HG03520 (cell line): Measurements from ENCODE around the gene GPR15.

Experiments
- ATAC-seq: cut with Tn5 transposase; IDR thresholded peaks from one replicate; pipeline ENCODE4 v1.9.1; 2021; ENCODE audit warnings: mild to moderate bottlenecking, moderate library complexity; ENCODE audit not compliant: unreplicated experiment

Gene GPR15

DNA sequence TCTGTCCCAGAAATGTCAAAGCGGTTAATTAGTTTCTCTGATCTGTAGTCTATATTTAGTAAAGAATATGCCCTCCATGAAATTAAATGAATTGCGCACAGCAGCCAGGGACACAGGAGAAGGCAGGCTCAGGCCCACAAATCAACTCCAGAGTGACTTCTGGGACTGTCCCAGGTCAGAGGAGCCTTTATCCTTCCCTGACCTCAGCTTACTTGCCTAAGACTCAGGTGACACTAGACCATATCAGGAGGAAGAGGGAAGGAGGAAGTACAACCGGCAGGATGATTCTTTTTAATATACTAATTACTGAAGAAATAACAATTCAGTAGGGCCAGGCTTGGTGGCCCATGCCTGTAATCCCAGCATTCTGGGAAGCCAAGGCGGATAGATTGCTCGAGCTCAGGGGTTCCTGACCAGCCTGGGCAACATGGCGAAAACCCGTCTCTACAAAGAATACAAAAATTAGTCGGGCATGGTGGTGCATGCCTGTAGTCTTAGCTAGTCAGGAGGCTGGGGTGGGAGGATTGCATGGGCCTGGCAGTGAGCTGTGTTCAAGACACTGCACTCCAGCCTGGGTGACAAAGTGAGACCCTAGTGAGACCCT lies 1.8 kb upstream of the GPR15 start:
- ATAC-seq = no peak

DNA sequence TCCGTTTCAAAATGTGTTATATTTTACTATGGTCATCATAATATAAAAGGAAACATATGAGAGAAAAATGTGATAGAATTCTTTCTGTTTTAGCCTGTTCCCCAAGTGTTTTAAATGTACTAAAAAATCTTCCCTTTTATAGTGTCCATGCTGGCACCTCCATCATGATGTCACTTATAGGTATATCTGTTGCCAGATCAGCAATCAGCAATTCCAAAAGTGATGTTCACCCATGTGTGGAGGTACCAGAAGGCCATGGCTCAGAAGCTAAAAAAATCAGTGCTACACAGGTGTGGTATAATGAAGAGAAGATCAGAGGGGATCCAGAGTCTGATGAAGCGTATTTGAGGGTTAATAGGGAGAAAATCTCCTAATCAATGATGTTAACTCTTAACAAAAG lies 1.1 kb upstream of the GPR15 start:
- ATAC-seq = no peak

DNA sequence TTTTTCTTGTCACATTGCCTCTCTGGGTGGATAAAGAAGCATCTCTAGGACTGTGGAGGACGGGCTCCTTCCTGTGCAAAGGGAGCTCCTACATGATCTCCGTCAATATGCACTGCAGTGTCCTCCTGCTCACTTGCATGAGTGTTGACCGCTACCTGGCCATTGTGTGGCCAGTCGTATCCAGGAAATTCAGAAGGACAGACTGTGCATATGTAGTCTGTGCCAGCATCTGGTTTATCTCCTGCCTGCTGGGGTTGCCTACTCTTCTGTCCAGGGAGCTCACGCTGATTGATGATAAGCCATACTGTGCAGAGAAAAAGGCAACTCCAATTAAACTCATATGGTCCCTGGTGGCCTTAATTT lies 478 bp downstream of the GPR15 start:
- ATAC-seq = no peak

DNA sequence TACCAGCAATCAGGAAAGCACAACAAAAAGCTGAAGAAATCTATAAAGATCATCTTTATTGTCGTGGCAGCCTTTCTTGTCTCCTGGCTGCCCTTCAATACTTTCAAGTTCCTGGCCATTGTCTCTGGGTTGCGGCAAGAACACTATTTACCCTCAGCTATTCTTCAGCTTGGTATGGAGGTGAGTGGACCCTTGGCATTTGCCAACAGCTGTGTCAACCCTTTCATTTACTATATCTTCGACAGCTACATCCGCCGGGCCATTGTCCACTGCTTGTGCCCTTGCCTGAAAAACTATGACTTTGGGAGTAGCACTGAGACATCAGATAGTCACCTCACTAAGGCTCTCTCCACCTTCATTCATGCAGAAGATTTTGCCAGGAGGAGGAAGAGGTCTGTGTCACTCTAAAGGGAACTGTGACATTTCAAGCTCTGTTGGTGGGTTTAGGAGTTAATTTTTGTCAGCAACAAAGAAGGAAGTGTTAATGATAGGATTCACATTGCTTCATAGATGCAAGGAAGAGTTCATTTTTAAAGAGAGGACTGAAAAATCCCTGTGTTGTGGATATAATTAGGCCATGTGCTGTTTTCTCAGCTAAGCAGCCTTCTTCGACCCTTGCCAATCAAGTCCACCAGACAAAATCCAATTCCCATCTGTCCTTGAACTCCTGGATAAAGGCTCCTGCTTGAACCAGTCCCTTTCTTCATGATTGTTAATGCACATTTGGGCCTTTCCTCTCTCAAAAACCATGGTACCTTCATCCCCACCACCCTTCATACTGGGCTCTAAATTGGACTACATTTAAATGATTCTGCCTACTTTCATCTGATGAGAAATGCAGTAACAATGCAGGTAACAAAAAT lies 1.2 kb downstream of the GPR15 start:
- ATAC-seq = no peak

DNA sequence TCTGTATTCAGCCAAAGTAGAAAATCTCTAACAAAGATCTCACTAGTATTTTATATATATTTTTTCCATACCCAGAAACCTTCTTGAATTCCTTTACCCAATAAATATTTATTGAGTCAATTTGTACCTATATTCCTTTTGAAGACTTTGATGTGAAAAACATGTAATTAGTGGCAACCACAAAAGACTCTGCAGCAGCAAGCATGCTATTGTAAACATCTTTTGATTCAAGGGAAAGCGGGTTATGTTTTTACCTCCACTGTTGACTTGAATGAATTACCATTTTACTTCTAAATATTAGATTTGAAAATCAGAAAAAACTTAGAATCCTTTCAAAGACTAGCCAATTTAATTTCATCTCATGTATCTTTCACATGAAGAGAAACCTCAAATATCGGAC lies 2.4 kb downstream of the GPR15 start:
- ATAC-seq = no peak

DNA sequence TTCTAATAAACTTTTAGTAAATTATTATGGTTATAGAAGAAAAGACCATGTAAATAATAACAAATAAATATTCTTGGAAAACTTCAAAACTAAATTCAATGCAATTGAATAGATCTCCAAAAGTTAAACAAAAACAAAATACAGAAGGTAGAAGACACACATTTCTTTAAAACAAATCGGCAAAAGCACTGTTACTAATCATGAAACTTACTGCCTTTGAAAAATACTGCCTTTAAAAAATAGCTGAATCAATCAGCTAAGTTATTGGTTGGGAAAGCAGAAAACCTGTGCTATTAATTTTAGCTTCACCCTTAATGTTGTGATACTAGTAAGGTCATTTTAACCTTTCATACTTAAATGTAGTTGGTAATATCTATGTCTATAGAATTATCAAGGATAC lies 3.0 kb downstream of the GPR15 start:
- no peak for ATAC-seq

DNA sequence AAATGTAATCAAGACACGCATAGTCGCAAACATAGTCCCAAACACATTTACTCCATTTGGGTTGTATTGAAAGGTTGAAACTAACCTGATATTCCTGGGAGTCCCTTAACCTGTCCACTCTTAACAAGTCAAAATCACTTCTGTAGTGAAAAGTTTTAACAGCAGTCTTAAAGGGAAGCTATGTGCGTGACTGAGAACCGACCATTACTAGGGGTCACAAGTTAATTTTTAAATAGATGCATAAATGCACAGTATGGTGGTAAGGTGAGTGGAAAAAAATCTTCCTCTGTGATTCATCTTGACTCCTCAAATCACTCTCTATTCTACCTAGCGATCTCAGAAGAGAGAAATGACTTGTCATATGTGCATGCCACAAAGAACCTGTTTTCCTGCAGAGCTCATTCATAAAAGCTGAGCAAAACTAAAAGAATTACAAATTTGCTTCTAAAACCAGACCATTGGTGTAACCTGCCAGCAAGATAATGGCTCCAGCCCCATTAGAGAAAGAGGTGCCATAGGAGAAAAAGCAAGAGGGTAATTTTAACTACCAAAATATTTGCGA lies 4.8 kb downstream of the GPR15 start:
- ATAC-seq = peak; percentile 72

DNA sequence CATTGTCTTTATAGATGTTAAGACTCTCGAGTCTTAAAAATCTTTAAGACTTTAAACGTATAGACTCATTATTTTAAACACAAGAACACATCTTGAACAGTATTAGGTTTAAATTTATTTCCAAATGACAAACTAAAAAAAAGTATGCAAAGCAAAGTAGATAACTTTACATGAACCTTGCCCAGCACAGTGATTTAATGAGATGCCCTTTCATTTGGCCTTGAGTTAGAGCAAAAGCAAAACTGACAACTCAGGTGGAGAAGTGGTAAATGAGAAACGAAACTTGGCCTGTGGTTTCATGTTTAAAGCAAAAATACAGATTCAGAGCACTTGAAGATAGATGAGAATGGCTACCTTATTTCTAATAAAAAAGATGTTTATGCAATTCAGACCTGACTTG lies 8.6 kb downstream of the GPR15 start:
- ATAC-seq = peak; percentile 35

DNA sequence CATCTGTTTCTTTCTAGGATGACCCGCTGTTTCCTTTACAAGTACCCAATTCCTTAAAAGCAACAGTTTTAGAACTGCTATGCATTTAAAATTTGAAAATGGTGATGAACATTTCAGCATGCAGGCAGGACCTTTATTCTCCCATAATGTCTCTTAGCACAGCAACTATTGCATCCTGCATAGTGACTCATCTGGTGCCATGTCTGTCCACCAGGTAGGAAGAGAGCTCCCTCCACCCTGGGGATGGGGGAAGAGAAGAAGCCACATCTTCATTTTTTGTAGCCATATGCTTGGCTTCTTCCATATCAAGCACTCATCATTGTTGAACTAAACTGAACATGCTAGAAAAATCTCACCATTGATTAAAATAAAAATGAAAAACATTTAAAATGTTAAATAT lies 9.9 kb downstream of the GPR15 start:
- no peak for ATAC-seq

DNA sequence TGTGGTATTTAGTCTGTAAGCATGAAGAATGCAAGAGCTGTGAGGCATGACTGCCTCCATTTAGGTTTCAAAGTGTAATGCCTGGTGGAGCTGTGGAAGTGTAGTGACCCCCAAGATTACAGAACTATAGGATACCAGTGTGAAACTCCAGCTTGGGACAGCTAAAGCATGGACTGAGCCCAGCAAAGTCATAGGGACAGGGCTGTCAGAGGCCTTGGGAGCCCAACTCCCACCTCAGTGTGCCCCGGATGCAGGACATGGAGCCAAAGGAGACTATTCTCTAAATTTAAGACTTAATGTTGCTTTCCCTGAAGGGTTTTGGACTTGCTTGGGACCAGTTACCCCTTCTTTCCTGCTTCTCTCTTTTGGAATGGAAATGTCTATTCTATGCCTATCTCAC lies 10.8 kb downstream of the GPR15 start:
- ATAC-seq = no peak

DNA sequence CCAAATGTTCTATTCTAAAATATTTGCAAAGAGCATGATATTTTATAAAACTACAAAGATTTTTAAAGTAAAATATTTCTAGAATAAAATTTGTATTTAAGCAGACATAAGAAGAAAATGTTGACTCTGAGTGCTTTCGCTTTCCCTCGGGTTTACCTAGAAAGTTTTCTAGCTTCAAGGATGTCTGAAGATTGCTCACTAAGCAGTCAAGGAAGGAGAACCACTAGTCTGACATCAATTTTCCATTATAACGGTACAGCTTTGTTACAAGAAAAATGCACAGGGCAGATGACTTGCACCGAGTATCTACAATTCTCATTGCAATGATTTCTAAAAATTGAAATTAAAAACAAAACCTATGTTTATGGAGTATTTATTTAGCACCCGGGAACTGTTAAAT lies 14.2 kb downstream of the GPR15 start:
- ATAC-seq = peak; percentile 67

DNA sequence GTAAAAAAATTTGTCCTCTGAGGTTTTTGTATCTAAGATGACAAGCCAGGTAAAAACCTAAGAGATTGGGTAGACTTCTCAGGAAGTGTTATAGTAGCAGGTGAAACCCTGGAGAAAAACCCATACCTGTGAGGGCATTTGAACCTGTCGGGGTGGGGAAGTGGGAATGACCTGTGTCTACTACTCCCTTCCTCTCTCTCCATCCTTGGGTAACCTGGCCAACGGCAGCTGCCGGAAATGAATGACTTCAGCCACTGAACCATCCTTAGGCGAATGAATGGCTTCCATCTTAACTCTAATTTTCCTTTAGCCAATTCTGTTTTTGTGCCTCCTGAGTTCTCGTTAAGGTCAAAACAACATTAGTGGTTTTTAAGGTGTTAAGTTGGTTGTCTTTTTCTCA lies 16.8 kb downstream of the GPR15 start:
- no peak for ATAC-seq

DNA sequence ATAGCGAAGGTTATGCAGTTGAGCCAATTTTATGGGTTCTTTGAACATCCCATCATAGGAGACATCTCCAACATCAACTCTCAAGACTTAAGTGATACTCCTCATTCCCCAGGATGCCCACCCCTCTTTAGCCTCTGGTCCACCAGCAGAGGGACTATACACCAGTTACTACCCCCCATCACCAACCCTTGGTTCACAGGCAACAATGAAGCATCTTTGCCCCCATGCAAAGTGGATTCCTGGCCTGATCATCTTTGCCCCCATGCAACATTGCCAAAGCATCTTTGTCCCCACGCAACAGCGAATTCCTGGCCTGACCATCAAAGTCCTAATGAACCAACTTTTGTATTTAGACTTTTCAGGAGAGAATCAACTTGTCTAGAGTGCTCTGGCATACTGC lies 19.1 kb downstream of the GPR15 start:
- no peak for ATAC-seq

DNA sequence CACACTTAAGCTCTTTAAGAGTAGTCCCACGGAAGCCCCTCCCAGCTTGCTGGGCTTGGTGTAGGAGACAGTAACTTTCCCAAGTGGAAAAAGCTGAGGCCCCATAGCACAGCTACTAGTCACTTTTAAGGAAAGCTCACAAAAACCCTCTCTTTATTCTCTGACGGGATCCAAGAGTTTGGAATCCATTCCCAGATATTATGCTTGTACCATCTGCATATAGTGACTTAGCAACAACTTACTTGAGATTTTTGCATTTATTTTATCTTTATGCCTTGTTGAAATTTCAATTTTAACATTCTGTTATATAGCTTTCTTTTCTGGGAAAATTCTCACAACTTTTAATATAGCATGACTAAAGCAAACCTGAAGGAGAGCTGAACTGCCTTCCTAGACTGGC lies 19.5 kb downstream of the GPR15 start:
- ATAC-seq = no peak

DNA sequence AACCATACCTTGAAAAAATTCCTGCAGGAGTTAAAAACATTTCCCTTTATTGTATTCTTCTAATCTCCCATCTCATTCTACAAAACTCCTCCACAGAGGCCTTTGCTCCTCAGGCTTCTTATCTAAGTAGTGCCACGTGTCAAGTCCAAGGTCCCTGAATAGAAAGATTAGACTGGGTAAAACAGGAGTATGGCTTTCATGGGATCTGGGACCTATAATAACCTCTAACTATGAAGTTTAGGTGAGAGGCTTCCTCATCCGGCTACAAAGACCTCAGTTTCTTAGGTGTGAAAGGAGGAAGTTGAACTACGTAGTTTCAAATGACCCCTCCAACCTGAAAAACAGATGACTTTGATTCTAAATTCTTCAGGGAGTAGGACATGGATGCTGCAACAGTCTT lies 20.0 kb downstream of the GPR15 start:
- no peak for ATAC-seq

DNA sequence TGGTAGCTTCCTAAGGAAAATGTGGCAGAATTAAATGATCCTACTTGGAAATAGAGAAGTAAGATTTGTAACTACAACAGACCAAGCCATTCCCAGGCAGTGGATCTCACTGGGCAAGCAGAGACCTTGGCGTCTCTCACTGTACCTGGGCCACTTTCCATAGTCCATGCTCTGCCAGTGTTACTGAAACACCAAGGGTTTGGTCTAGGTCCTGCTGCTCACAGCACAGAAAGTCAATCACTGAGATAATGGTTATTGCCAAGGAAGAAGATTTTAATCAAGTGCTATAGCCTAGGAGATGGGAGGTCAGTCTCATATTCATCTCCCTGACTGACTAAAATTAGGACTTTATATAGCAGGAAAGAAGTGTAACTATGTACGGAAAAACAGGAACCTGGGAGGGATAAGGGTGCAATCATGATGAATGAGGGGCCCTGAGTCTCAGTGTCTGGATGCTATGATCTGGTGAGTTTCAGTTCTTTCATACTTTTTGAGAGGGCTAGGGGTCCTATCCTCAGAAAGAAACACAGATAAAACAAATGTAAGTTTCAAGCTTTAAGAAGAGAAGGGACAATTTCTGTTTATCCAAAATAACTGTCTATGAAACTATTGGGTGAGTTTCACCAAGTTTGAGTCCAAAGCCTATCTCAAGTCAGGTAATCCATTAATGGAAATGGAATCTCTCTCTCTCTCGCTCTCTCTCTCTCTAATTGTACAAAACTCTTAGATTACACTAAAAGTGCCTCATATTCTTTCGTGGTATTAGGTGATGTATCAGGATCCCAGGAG lies 20.6 kb downstream of the GPR15 start:
- ATAC-seq = no peak

DNA sequence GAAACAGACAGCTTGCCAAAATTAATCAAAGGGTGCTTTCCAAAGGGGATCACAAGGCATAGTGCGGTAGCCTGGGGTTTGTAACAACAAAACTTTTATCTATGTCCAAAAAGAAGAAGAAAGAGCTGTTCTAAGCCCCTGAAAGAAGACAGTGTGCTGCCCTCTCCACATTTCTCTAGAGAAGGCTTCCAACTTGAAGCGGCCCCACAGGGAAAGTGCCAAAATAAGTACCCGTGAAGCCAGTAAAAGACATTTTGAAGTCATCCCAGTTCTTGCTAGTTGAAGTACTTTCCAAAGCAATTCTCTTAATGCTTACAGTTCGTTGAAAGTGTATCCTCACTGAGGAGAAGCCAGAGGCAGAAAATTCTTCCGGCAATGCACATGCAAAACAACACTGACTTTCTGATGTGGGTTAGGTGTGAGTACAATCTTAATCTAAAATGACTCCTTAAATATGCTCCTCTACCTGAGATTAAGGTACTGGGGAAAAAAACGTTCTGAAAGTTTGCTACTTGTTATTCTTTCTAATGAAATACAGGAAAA lies 21.3 kb downstream of the GPR15 start:
- no peak for ATAC-seq

DNA sequence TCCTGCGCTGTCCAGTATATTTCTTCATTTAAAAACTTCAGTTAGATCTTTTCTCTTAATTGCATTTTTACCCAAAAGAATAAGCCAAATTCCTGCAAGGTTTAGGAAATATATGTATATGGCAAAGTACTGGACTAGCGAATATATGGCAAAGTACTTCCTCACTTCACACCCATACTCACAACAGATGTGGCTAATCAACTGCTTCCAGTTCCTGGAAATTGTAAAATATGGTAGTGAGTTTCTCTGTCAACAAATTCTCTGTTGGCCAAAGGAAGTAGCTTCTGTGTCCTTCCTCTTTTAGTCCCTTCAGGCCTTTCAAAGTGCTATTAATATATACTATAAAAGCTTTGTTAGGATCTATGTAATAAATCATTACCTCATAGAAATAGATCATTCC lies 22.0 kb downstream of the GPR15 start:
- no peak for ATAC-seq

DNA sequence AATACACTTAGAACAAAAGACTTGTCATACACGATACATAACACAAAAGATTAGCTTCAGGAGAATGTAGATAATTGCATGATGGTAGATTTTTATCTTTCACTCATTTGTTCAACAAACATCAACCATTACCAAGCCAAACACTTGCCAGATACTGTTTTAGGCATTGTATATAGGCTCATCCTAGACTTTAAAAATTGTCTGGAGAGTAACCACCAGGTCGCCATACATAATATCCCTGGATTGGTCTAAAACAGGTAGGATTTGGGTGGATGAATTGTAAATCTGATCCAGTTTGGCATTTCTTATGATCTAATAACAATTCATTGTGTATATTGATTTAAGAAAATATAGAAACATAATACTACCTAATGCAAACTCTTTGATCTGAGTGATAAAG lies 22.8 kb downstream of the GPR15 start:
- no peak for ATAC-seq

DNA sequence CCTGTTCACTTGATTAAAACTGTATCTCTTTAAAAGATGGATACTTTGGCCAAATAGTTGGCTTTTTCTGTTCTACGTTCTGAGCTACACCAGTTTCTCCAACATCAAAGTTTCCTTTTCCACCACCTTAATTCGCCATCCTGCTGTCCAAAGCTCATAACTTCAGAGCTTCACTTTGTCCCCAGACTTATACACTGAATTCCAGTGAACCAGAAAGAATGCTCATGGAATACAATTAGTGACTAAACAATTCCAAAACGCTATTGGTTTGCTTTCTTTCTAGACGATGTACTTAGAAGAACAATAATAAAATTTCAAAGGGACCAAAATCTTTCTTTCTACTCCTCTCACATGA lies 23.2 kb downstream of the GPR15 start:
- no peak for ATAC-seq
